Muscle layer of duodenum (tissue), 2 donors: ENCODE data around the gene STRBP.
"Not testable (repeated sequence)": the region's sequence is repeated elsewhere in the genome, so short reads cannot be mapped to it uniquely, and the experiment has no call there.

ENCODE experiments used
- H3K27ac ChIP-seq: one replicate; pipeline ENCODE4 v1.7.0; 2013; ENCODE audit warnings: mild to moderate bottlenecking, low read length
- H3K27me3 ChIP-seq: one replicate; pipeline ENCODE4 v1.7.0; 2013; ENCODE audit warnings: low read depth, mild to moderate bottlenecking, control low read depth, low read length
- H3K36me3 ChIP-seq, 2 donors: one replicate each; pipeline ENCODE4 v1.7.0; 2013; ENCODE audit warnings: low read length in 2 of 2, control low read depth in 1 of 2, mild to moderate bottlenecking in 1 of 2; ENCODE audit not compliant: insufficient read depth in 2 of 2, control insufficient read depth in 1 of 2
- H3K4me1 ChIP-seq, 2 donors: one replicate each; pipeline ENCODE4 v1.7.0; 2013; ENCODE audit warnings: low read length in 2 of 2, mild to moderate bottlenecking in 2 of 2, control low read depth in 1 of 2, moderate library complexity in 1 of 2; ENCODE audit not compliant: insufficient read depth in 2 of 2, control insufficient read depth in 1 of 2
- H3K4me3 ChIP-seq, 2 donors: one replicate each; pipeline ENCODE4 v1.7.0; 2013; ENCODE audit warnings: low read length in 2 of 2, low read depth in 1 of 2, mild to moderate bottlenecking in 1 of 2
- H3K9me3 ChIP-seq, 2 donors: one replicate each; pipeline ENCODE4 v1.7.0; 2013; ENCODE audit warnings: low read length in 2 of 2, control low read depth in 1 of 2, mild to moderate bottlenecking in 1 of 2; ENCODE audit not compliant: control insufficient read depth in 1 of 2
- donor health status: healthy.

STRBP gene

DNA sequence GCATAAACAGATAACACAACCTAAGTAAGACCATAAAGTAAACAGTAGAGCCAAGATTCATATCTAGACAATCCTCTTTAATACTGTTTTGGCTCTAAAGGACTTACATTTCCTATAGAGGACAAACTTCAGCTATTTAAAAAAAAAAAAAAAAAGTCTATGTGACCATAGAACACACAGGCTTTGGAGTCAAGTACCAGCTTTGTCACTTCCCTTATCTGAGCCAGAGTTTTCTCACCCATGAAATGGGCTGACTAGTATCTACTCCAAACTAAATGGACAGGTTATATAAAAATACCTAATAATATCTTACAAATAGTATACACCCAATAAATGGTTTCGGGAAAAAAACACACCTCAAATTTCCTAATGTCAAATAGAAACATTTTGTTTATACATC, 81.3 kb downstream of the STRBP start:
- Histone ChIP-seq H3K4me1 (no peaks in the 10 kb centered on the region), H3K9me3 (peaks cover 0 to 3% of the 10 kb centered on the region in 2 donors), H3K36me3 (no peaks in the 10 kb centered on the region), H3K27me3 (no peaks in the 10 kb centered on the region), H3K4me3 (no peak overlapping the region), H3K27ac (no peak overlapping the region)

DNA sequence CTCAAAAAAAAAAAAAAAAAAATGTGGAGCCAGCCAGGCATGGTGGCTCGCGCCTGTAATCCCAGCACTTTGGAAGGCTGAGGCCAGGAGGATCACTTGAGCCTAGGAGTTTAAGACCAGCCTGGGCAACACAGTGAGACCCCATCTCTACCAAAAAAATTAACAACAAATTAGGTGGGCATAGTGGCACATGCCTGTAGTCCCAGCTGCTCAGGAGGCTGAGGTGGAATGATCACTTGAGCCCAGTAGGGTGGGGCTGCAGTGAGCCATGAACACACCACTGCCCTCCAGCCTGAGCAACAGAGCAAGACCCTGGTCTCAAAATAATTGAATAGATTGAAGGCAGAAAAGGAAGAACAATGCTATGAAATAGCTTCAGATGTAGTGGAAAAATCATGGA, 82.4 kb downstream of the STRBP start:
- not testable (repeated sequence) for H3K4me1 ChIP-seq, H3K27me3 ChIP-seq, H3K36me3 ChIP-seq, H3K27ac ChIP-seq, H3K9me3 ChIP-seq, H3K4me3 ChIP-seq

DNA sequence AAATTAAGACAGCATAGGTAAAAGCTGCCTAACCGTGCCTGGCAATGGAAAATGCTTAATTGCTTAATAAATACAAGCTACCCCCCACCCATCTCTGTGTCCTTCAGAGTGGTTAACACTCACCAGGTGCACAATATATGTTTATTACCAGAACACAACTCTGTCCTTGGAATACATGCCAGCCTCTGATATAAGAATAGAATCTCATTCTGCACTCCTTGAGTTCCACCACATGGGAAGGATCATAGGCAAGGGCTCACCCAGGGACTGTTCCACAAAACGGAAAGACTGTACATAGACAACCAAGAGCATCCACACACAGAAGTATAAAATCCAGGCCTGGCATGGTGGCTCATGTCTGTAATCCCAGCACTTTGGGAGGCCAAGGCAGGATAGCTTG, 91.4 kb downstream of the STRBP start:
- no peaks in the 10 kb centered on the region for H3K4me1 ChIP-seq
- H3K4me3 ChIP-seq, result no peak overlapping the region
- H3K27ac ChIP-seq, result no peak overlapping the region

DNA sequence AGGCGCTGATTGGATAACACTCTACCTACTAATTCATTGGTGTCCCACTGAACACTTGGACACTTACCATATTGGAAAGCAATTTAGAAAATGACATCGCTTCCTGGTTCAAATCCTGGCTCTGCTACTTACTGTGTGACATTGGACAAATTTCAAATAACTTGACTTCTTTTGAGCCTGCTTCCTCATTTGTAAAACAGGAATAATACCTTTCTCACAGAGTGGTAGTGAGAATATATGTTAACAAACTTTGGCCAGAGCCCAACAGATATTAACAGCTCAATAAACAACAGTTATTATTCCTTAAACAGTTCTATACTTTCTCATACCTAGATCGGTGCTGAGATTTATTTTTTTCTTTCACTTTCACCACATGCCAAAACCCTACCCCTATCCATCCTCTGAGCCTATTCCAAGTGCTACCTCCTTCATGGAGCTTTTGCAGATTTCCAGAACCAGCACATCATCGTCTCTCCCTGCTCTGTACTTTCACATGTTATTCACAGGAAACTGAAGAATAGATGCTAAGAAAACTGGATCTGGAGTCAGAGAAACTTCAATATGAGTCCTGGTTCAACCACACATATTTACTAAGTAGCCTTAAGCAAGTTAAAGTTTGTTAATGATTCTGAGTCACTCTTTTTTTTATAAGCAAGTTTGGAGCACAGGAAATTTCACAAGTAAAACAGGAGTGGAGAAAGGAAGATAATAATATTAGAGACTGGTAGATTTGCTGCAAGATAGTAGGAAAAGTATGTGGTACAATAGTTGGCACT, 92.3 kb downstream of the STRBP start:
- Histone ChIP-seq H3K4me1 (no peaks in the 10 kb centered on the region), H3K36me3 (no peaks in the 10 kb centered on the region), H3K4me3 (peak overlapping the region in 1 of 2 donors; percentile 5), H3K9me3 (no peaks in the 10 kb centered on the region), H3K27ac (no peak overlapping the region), H3K27me3 (no peaks in the 10 kb centered on the region)

More for the DNA sequence above, 91.4 kb downstream of the STRBP start:
- Histone ChIP-seq H3K27me3 (no peaks in the 10 kb centered on the region), H3K36me3 (no peaks in the 10 kb centered on the region), H3K9me3 (no peaks in the 10 kb centered on the region)

DNA sequence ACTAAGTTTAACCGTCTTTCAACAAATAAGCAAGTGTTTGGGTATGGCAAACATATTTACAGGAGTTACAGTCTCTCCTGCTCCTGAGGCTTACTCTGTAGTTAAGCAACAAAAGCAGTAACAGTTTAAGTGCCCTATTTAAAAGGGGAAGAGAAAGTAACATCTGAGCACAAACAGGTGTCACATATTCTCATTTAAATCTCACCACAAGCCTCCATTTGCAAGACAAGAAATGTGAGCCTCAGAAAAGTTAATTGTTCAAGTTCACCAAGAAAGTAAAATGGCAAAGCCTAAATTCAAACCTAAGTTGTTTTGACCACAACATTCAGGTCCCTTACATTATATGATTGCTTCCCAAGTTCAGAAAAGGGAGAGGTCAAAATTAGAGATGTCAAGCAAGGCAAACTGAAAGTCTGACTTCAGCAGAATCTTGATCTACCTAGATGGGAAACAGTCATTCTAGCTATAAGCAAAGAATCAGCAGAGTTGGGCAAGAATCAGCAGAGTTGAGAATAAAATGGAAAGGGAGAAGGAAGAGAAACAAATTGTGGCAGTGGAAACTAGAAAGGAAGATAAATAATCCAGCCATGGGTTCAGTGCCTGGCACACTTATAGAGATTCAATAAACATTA, 93.4 kb downstream of the STRBP start:
- Histone ChIP-seq H3K4me1 (no peaks in the 10 kb centered on the region), H3K36me3 (no peaks in the 10 kb centered on the region), H3K9me3 (no peaks in the 10 kb centered on the region), H3K27ac (no peak overlapping the region), H3K27me3 (no peaks in the 10 kb centered on the region), H3K4me3 (no peak overlapping the region)

DNA sequence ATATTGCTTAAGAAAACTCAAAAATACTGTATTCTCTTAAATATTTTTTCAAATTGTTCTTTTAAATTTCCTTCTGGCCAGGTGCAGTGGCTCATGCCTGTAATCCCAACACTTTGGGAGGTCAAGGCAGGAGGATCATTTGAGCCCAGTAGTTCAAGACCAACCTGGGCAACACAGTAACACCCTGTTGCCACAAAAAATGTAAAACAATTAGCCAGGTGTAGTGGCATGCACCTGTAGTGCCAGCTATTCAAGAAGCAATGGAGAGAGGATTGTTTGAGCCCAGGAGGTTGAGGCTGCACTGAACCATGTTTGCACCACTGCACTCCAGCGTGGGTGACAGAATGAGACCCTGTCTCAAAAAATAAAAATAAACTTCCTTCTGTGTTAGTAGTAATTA, 94.3 kb downstream of the STRBP start:
- H3K36me3 ChIP-seq, result no peaks in the 10 kb centered on the region
- H3K27ac ChIP-seq, result no peak overlapping the region
- no peaks in the 10 kb centered on the region for H3K9me3 ChIP-seq
- H3K27me3 ChIP-seq, result no peaks in the 10 kb centered on the region
- H3K4me1 ChIP-seq, result no peaks in the 10 kb centered on the region
- H3K4me3 ChIP-seq, result no peak overlapping the region

DNA sequence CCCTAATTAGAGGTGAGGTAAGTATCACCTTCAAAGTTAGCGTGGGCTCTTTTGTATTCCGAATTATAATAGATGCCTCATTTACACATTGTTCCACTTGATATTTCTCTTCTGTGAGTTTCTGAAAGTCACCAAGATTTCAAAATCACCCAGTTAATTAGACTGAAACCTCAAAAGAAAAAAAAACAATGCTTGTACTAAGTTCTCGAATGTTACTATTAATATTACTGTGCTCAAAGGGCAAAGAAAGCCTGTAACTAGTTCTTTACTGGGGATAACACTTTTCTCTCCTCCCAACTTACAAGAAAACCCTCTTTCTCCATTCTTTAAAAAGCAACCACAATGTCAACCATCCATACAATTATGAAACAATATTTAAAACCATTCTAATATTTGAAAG, 98.5 kb downstream of the STRBP start:
- H3K4me3 ChIP-seq, result no peak overlapping the region
- no peaks in the 10 kb centered on the region for H3K4me1 ChIP-seq
- no peak overlapping the region for H3K27ac ChIP-seq
- H3K9me3 ChIP-seq, result no peaks in the 10 kb centered on the region
- H3K36me3 ChIP-seq, result no peaks in the 10 kb centered on the region
- no peaks in the 10 kb centered on the region for H3K27me3 ChIP-seq

DNA sequence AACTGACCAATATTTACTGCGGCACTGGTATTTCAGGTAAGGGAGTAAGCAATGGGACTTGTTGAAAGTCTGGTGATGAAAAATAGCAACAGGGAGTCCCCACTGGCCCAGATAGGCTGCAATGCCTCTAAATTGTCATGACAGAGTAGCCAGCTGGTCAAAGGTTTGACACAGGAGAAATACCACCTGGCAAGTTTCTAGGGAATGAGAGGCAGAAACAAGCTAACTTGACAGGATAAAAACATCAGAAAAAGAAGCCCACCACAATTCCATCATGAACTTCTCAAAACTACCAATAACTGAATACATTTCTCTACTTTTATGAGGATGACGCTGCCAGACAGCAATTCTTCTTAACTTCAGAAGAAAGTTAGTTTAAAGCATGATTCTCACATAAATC, 99.8 kb downstream of the STRBP start:
- no peak overlapping the region for H3K4me3 ChIP-seq
- H3K9me3 ChIP-seq, result no peaks in the 10 kb centered on the region
- H3K27me3 ChIP-seq, result no peaks in the 10 kb centered on the region

DNA sequence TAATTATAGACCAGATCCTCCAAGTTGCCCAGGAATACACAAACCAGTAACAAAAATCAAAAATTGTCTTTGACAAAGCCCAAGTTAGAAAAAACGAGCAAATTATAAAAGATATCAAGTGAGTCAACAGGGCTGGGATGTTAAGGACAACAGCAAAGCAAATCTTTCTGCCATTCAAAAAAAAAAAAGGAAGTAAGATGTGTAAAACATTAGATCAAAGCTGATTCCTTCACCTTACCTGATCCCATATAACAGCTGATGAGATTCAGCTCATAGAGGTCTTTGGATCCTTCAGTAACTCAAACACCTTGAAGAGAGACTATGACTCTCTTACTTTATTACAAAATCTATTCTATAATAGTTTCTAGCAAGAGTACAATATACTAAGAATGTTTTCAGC, 100.9 kb downstream of the STRBP start:
- Histone ChIP-seq H3K36me3 (no peaks in the 10 kb centered on the region), H3K27ac (no peak overlapping the region), H3K27me3 (no peaks in the 10 kb centered on the region), H3K9me3 (no peaks in the 10 kb centered on the region), H3K4me3 (no peak overlapping the region), H3K4me1 (no peaks in the 10 kb centered on the region)

More for the DNA sequence above, 99.8 kb downstream of the STRBP start:
- Histone ChIP-seq H3K27ac (no peak overlapping the region), H3K4me1 (no peaks in the 10 kb centered on the region), H3K36me3 (no peaks in the 10 kb centered on the region)

DNA sequence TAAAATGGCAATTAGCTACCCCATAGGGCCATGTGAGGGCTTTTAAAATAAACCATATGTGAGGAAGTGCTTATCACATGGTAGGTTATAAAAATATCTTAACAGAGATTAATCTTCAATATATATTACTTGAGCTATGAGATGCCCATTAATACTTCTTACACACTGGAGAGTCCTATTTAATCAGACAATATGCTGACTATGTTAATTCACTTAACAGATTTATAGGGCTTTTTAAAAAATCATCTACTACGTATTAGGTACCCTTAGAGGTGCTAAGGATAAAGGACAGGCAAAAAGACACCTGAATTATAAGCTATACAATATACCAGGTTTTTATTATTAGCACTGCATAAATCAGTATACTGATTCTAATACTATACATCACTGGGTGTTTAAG, 102.6 kb downstream of the STRBP start:
- no peak overlapping the region for H3K27ac ChIP-seq

DNA sequence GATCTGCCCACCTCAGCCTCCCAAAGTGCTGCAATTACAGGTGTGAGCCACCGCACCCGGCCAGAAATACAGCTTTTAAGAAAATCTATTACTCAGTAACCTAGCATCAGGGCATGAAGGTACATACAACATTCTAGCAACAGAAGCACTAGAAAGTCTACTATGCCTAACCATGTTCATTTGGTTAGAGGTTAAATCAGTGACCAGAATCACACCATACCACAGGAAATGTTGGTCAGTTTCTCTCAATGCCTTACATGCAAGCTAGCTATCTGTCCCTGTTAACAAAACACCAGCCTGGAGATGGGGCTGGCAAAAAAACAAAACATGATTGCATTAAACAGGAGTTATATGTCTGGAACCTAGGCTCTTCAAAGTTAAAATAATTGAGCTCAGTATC, 104.1 kb downstream of the STRBP start:
- Histone ChIP-seq H3K36me3 (no peaks in the 10 kb centered on the region), H3K4me3 (no peak overlapping the region), H3K27me3 (no peaks in the 10 kb centered on the region), H3K27ac (no peak overlapping the region), H3K4me1 (no peaks in the 10 kb centered on the region), H3K9me3 (no peaks in the 10 kb centered on the region)

More for the DNA sequence above, 102.6 kb downstream of the STRBP start:
- no peak overlapping the region for H3K4me3 ChIP-seq
- no peaks in the 10 kb centered on the region for H3K36me3 ChIP-seq
- no peaks in the 10 kb centered on the region for H3K4me1 ChIP-seq
- H3K27me3 ChIP-seq, result no peaks in the 10 kb centered on the region
- H3K9me3 ChIP-seq, result no peaks in the 10 kb centered on the region
